ENCODE data around the gene GREM2.

GRCh38 chr1:240579511-240579910 is 32.4 kb downstream of the GREM2 start:
- TF ChIP-seq, protein P1, sequence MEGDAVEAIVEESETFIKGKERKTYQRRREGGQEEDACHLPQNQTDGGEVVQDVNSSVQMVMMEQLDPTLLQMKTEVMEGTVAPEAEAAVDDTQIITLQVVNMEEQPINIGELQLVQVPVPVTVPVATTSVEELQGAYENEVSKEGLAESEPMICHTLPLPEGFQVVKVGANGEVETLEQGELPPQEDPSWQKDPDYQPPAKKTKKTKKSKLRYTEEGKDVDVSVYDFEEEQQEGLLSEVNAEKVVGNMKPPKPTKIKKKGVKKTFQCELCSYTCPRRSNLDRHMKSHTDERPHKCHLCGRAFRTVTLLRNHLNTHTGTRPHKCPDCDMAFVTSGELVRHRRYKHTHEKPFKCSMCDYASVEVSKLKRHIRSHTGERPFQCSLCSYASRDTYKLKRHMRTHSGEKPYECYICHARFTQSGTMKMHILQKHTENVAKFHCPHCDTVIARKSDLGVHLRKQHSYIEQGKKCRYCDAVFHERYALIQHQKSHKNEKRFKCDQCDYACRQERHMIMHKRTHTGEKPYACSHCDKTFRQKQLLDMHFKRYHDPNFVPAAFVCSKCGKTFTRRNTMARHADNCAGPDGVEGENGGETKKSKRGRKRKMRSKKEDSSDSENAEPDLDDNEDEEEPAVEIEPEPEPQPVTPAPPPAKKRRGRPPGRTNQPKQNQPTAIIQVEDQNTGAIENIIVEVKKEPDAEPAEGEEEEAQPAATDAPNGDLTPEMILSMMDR (IDR thresholded peaks at IDR 0.05): no peak
- no peak for TF ChIP-seq POLR2A (IDR thresholded peaks at IDR 0.05)
